Measurements from ENCODE around the gene MARVELD1.
"Not testable (repeated sequence)": the region's sequence is repeated elsewhere in the genome, so short reads cannot be mapped to it uniquely, and the experiment has no call there.

Gene MARVELD1

GRCh38 chr10:97698072-97698655 is 15.4 kb upstream of the MARVELD1 start:
- DNase-seq, result not testable (repeated sequence)

GRCh38 chr10:97701438-97702069 is 12.0 kb upstream of the MARVELD1 start:
- peak; percentile 76 for DNase-seq

GRCh38 chr10:97703398-97704067 is 10.0 kb upstream of the MARVELD1 start:
- DNase-seq, result no peak

- no peak for DNase-seq
Measured at GRCh38 chr10:97704341-97704740, 9.2 kb upstream of the MARVELD1 start.

GRCh38 chr10:97705006-97705670 is 8.4 kb upstream of the MARVELD1 start:
- DNase-seq, result no peak

GRCh38 chr10:97707134-97707861 is 6.2 kb upstream of the MARVELD1 start:
- DNase-seq, result no peak

GRCh38 chr10:97708167-97708566 is 5.4 kb upstream of the MARVELD1 start:
- DNase-seq, result no peak

GRCh38 chr10:97708976-97709946 is 4.3 kb upstream of the MARVELD1 start:
- peak; percentile 84 for DNase-seq

- no peak for DNase-seq
Measured at GRCh38 chr10:97711640-97712572, 1.6 kb upstream of the MARVELD1 start.

GRCh38 chr10:97713826-97714400 is 383 bp downstream of the MARVELD1 start:
- peak; percentile 70 for DNase-seq

- peak; percentile 83 for DNase-seq
Measured at GRCh38 chr10:97714401-97715258, 1.1 kb downstream of the MARVELD1 start.

- DNase-seq, result no peak
Measured at GRCh38 chr10:97715259-97715874, 1.8 kb downstream of the MARVELD1 start.

- no peak for DNase-seq
Measured at GRCh38 chr10:97717627-97718026, 4.1 kb downstream of the MARVELD1 start.

- DNase-seq, result no peak
Measured at GRCh38 chr10:97718178-97718577, 4.6 kb downstream of the MARVELD1 start.

- DNase-seq, result no peak
Measured at GRCh38 chr10:97718659-97719142, 5.2 kb downstream of the MARVELD1 start.

GRCh38 chr10:97719602-97720001 is 6.1 kb downstream of the MARVELD1 start:
- DNase-seq, result no peak

- no peak for DNase-seq
Measured at GRCh38 chr10:97721871-97722780, 8.6 kb downstream of the MARVELD1 start.
